Spleen (tissue), 11 donors: Measurements from ENCODE around the gene FARP1. TPM values are rescaled to one million over a fixed set of nuclear protein-coding genes. Genes with fewer than 3 reads are reported as not detected.

Experiments used
- DNase-seq: peaks from one replicate; pipeline ENCODE4 v3.0.0-alpha.2; 2020
- H3K27ac ChIP-seq, 8 donors: fragments of 200-600 bp; sonication (generic) in 7 of 8; 1 replicate in 4 of 8; 2 replicates in 4 of 8; pipeline versions ENCODE4 v1.5.0 to v1.8.0; 2016 to 2021; ENCODE audit warnings: inconsistent platforms in 4 of 8, mild to moderate bottlenecking in 4 of 8, moderate library complexity in 1 of 8
- H3K27me3 ChIP-seq, 7 donors: fragments of 200-600 bp; sonication (generic) in 6 of 7; replicated peaks in 1 of 7; 1 replicate in 4 of 7; 2 replicates in 3 of 7; pipeline versions ENCODE4 v1.5.0 to v1.8.0; 2016 to 2021; ENCODE audit warnings: inconsistent platforms in 3 of 7, mild to moderate bottlenecking in 1 of 7
- H3K36me3 ChIP-seq, 6 donors: fragments of 200-600 bp; sonication (generic) in 5 of 6; 1 replicate in 4 of 6; 2 replicates in 2 of 6; pipeline versions ENCODE4 v1.5.0 to v1.8.0; 2016 to 2021; ENCODE audit warnings: inconsistent platforms in 2 of 6
- H3K4me1 ChIP-seq, 6 donors: fragments of 200-600 bp; sonication (generic) in 5 of 6; 1 replicate in 3 of 6; 2 replicates in 3 of 6; pipeline versions ENCODE4 v1.5.0 to v1.8.0; 2016 to 2021; ENCODE audit warnings: inconsistent platforms in 3 of 6
- H3K4me3 ChIP-seq, 8 donors: fragments of 200-600 bp; sonication (generic) in 7 of 8; 1 replicate in 4 of 8; 2 replicates in 4 of 8; pipeline versions ENCODE4 v1.5.0 to v1.8.0; 2016 to 2021; ENCODE audit warnings: inconsistent platforms in 4 of 8, mild to moderate bottlenecking in 4 of 8, moderate library complexity in 2 of 8
- H3K9me3 ChIP-seq, 8 donors: fragments of 200-600 bp; sonication (generic) in 7 of 8; 1 replicate in 4 of 8; 2 replicates in 4 of 8; pipeline versions ENCODE4 v1.5.0 to v1.8.0; 2016 to 2021; ENCODE audit warnings: inconsistent platforms in 4 of 8
- POLR2A ChIP-seq, 3 donors: fragments of 450-650 bp; IDR thresholded peaks; one replicate each; pipeline ENCODE4 v1.5.1; 2017; ENCODE audit warnings: antibody characterized with exemption in 3 of 3, mild to moderate bottlenecking in 1 of 3
- POLR2AphosphoS5 ChIP-seq, 3 donors: sonication (generic); formaldehyde crosslinking; IDR thresholded peaks; one replicate each; pipeline ENCODE4 v1.5.1; 2017; ENCODE audit warnings: antibody characterized with exemption in 3 of 3
- WGBS, 5 donors: extraction: QIAGEN DNeasy Blood & Tissue Kit in 3 of 5; methylation state at CpG; one replicate each; pipeline versions ENCODE4 v1.1.5 to v1.1.7; 2013 to 2018; 5-methylcytosine and 5-hydroxymethylcytosine counted together
- intact Hi-C: fragments of 100-400 bp; cut with DNase I; formaldehyde crosslinking; loops from one replicate; pipeline ENCODE4 v1.15.0; 2023; ENCODE audit warnings: low total_unique reads
- polyA plus RNA-seq, 3 donors: library from polyadenylated mRNA; stranded (reverse); fragments of 200-250 nt; gene quantifications; one replicate each; pipeline ENCODE4 v1.2.1, GENCODE V29; 2013
- total RNA-seq, 7 donors: library from RNA; depleted of rRNA in 3 of 7; stranded (reverse); fragments of >200 nt in 3 of 7; fragmentation: NEBNext Ultra II Directional in 4 of 7; extraction: Animal tissue kit (Norgen Biotek cat#: 25700) in 4 of 7; gene quantifications; one replicate each; pipeline versions ENCODE4 v1.1.0 to v1.2.1, GENCODE V29; 2016 to 2021
- TF ChIP-seq, protein P1 (sequence below), 11 experiments: fragments of 200-600 bp in 7 of 11; fragments of 450-650 bp in 4 of 11; sonication (generic) in 4 of 11; IDR thresholded peaks in 8 of 11; conservative IDR thresholded peaks in 3 of 11; 1 replicate in 7 of 11; 2 replicates in 4 of 11; pipeline versions ENCODE4 v1.4.0 to v1.8.0; 2016 to 2021; ENCODE audit warnings: antibody characterized with exemption in 11 of 11, inconsistent platforms in 4 of 11, mild to moderate bottlenecking in 1 of 11
- donor health status: healthy with polysubstance abuse.
- donor health status: DM: no; HTN: no; CAD: no; lungs with moderate emphysema.
- donor health status: DM: no; HTN: no; CAD: no.
- donor health status: Bipolar disorder and iron deficiency.
- donor health status: healthy.
- donor health status: DM: no; HTN: no; CAD: no.
- donor health status: DM: yes; HTN: yes; CAD: no.

FARP1 gene
- total and polyA plus RNA-seq, 10 donors: 3.7 to 60.9 (median 33.0) TPM

DNA sequence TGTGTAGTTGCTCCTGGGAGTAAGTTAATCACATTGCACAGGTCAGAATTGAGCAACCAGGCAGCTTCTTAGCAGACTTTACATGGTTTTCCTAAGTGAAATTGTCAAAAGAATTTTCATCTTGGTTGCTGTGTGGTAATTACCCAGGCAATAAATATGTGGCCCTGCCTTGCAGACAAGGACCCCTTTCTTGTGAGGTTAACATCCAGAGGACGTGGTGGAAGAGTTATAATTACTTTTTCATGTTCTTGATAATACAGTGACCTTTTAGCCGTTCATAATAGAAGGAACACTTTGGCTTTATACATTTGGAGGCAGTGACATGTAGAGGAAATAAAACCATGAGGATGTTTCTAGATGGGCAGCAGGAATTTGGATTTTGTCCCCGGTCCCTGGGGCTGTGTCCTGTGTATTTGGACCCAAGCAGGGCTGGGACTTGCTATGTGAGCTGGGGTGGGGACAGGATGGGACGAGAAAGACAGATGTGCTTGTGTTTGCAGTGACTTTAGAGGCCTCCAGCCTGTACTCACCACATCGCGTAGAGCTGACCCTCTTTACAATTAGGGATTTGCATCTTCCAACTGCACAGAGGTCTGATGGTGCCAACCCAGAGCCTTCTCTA lies 277.8 kb downstream of the FARP1 start:
- no peak overlapping the region for H3K27ac ChIP-seq
- no peak for DNase-seq
- H3K4me1 ChIP-seq: no peaks in the 10 kb centered on the region
- intact Hi-C loops: no loop called here
- H3K27me3 ChIP-seq: no peaks in the 10 kb centered on the region
- H3K4me3 ChIP-seq: no peak overlapping the region
- peaks cover 0 to 8% (median 0%) of the 10 kb centered on the region in 8 donors for H3K9me3 ChIP-seq
- WGBS, 5 donors: 81 to 91% (median 85%) methylated on average over 6 of the region's 6 CpGs
- no peak for TF ChIP-seq POLR2A (IDR thresholded peaks at IDR 0.05)
- no peak for TF ChIP-seq POLR2AphosphoS5 (IDR thresholded peaks at IDR 0.05)
- TF ChIP-seq, protein P1, sequence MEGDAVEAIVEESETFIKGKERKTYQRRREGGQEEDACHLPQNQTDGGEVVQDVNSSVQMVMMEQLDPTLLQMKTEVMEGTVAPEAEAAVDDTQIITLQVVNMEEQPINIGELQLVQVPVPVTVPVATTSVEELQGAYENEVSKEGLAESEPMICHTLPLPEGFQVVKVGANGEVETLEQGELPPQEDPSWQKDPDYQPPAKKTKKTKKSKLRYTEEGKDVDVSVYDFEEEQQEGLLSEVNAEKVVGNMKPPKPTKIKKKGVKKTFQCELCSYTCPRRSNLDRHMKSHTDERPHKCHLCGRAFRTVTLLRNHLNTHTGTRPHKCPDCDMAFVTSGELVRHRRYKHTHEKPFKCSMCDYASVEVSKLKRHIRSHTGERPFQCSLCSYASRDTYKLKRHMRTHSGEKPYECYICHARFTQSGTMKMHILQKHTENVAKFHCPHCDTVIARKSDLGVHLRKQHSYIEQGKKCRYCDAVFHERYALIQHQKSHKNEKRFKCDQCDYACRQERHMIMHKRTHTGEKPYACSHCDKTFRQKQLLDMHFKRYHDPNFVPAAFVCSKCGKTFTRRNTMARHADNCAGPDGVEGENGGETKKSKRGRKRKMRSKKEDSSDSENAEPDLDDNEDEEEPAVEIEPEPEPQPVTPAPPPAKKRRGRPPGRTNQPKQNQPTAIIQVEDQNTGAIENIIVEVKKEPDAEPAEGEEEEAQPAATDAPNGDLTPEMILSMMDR (IDR thresholded peaks at IDR 0.05 in 8 of 11, conservative IDR thresholded peaks at IDR 0.05 in 3 of 11): no peak
- H3K36me3 ChIP-seq: peaks cover 0 to 17% (median 0%) of the 10 kb centered on the region in 6 donors

GRCh38 chr13:98422046-98422445 lies 279.2 kb downstream of the FARP1 start:
- Histone ChIP-seq H3K27me3 (no peaks in the 10 kb centered on the region), H3K4me1 (no peaks in the 10 kb centered on the region), H3K9me3 (peaks cover 0 to 6% (median 0%) of the 10 kb centered on the region in 8 donors), H3K27ac (no peak overlapping the region), H3K4me3 (no peak overlapping the region), H3K36me3 (peaks cover 0 to 21% (median 0%) of the 10 kb centered on the region in 6 donors)
- DNase-seq: no peak
- TF ChIP-seq POLR2AphosphoS5 (IDR thresholded peaks at IDR 0.05): no peak
- TF ChIP-seq, protein P1 (IDR thresholded peaks at IDR 0.05 in 8 of 11, conservative IDR thresholded peaks at IDR 0.05 in 3 of 11): no peak
- intact Hi-C loops: no loop called here
- WGBS, 5 donors: 87 to 92% (median 90%) methylated on average over 9 of the region's 9 CpGs

DNA sequence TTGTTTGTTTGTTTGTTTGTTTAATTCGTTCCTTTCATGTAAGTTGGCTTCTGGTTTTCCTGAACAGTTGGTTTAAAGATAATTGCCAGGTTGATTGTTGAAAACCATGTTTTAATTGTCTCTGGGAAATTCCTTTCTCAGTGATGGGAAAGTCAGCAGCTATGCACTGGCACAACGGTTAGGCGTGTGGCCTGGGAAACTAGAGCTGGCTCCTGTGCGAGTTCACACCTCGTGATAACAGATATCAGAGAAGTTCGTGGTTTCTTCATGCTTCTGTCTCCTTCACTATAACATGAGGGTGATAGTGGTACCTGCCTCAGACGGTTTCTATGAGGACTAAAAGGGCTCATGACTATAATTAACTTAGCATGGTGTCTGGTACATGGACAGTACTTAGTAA lies 280.5 kb downstream of the FARP1 start:
- H3K36me3 ChIP-seq: peaks cover 0 to 25% (median 0%) of the 10 kb centered on the region in 6 donors
- H3K4me3 ChIP-seq: no peak overlapping the region
- TF ChIP-seq POLR2A (IDR thresholded peaks at IDR 0.05) (no peak), POLR2AphosphoS5 (IDR thresholded peaks at IDR 0.05) (no peak)
- TF ChIP-seq, protein P1 (IDR thresholded peaks at IDR 0.05 in 8 of 11, conservative IDR thresholded peaks at IDR 0.05 in 3 of 11): no peak
- no peaks in the 10 kb centered on the region for H3K4me1 ChIP-seq
- intact Hi-C loops: no loop called here
- 83 to 90% (median 85%) methylated on average over 7 of the region's 7 CpGs for WGBS, 5 donors
- no peaks in the 10 kb centered on the region for H3K9me3 ChIP-seq
- no peak overlapping the region for H3K27ac ChIP-seq
- H3K27me3 ChIP-seq: no peaks in the 10 kb centered on the region
- no peak for DNase-seq

GRCh38 chr13:98427331-98427995 lies 284.6 kb downstream of the FARP1 start:
- Histone ChIP-seq H3K27ac (no peak overlapping the region), H3K4me3 (no peak overlapping the region), H3K9me3 (no peaks in the 10 kb centered on the region), H3K4me1 (no peaks in the 10 kb centered on the region), H3K27me3 (no peaks in the 10 kb centered on the region), H3K36me3 (peaks cover 0 to 30% (median 0%) of the 10 kb centered on the region in 6 donors)
- 86 to 92% (median 90%) methylated on average over 13 of the region's 13 CpGs for WGBS, 5 donors
- TF ChIP-seq POLR2A (IDR thresholded peaks at IDR 0.05): no peak
- no peak for TF ChIP-seq POLR2AphosphoS5 (IDR thresholded peaks at IDR 0.05)
- DNase-seq: no peak
- intact Hi-C loops: no loop called here
